Neural progenitor cell (in vitro differentiated cells): Measurements from ENCODE around the gene SUMO1. TPM values are rescaled to one million over a fixed set of nuclear protein-coding genes. Genes with fewer than 3 reads are reported as not detected.

ENCODE experiments used
- DNase-seq: peaks from one replicate; pipeline ENCODE4 v3.0.0-alpha.2; 2016; ENCODE audit warnings: low spot score
- H2AFZ ChIP-seq: fragments of 200-600 bp; sonication (generic); replicated peaks from 2 replicates; pipeline ENCODE4 v1.6.1; 2016; ENCODE audit warnings: antibody characterized with exemption
- H3F3A ChIP-seq: fragments of 200-600 bp; sonication (generic); 2 replicates; pipeline ENCODE4 v1.6.1; 2016; ENCODE audit warnings: antibody characterized with exemption, low read depth
- H3K27ac ChIP-seq: fragments of 200-600 bp; sonication (generic); 2 replicates; pipeline ENCODE4 v1.5.1; 2016; ENCODE audit warnings: mild to moderate bottlenecking
- H3K27me3 ChIP-seq: fragments of 200-600 bp; sonication (generic); 2 replicates; pipeline ENCODE4 v1.6.1; 2016; ENCODE audit warnings: mild to moderate bottlenecking, moderate library complexity
- H3K36me3 ChIP-seq: fragments of 200-600 bp; sonication (generic); 2 replicates; pipeline ENCODE4 v1.5.1; 2016
- H3K4me1 ChIP-seq: fragments of 200-600 bp; sonication (generic); 2 replicates; pipeline ENCODE4 v1.6.1; 2016; ENCODE audit warnings: mixed run types
- H3K4me2 ChIP-seq: fragments of 200-600 bp; sonication (generic); 2 replicates; pipeline ENCODE4 v1.6.1; 2016
- H3K4me3 ChIP-seq: fragments of 200-600 bp; sonication (generic); 2 replicates; pipeline ENCODE4 v1.5.1; 2016
- H3K79me2 ChIP-seq: fragments of 200-600 bp; sonication (generic); 2 replicates; pipeline ENCODE4 v1.6.1; 2016; ENCODE audit warnings: low read depth
- H3K9ac ChIP-seq: fragments of 200-600 bp; sonication (generic); 2 replicates; pipeline ENCODE4 v1.6.1; 2016
- H3K9me3 ChIP-seq: fragments of 200-600 bp; sonication (generic); 2 replicates; pipeline ENCODE4 v1.5.1; 2016; ENCODE audit warnings: low read depth
- H4K20me1 ChIP-seq: fragments of 200-600 bp; sonication (generic); 2 replicates; pipeline ENCODE4 v1.6.1; 2016; ENCODE audit warnings: low read depth
- H3K27ac Mint-ChIP-seq: 3 replicates; pipeline ENCODE4 v1.8.0; 2021; ENCODE audit warnings: mixed read lengths
- H3K27me3 Mint-ChIP-seq: 2 replicates; pipeline ENCODE4 v1.8.0; 2022; ENCODE audit warnings: low read depth, mild to moderate bottlenecking, inconsistent platforms, moderate library complexity, mixed read lengths; ENCODE audit not compliant: insufficient read depth
- H3K36me3 Mint-ChIP-seq: 3 replicates; pipeline ENCODE4 v1.8.0; 2021; ENCODE audit warnings: mixed read lengths
- H3K4me1 Mint-ChIP-seq: 3 replicates; pipeline ENCODE4 v1.8.0; 2021; ENCODE audit warnings: mixed read lengths
- H3K4me3 Mint-ChIP-seq: 3 replicates; pipeline ENCODE4 v1.8.0; 2021; ENCODE audit warnings: mild to moderate bottlenecking, moderate library complexity, mixed read lengths
- H3K9me3 Mint-ChIP-seq: 3 replicates; pipeline ENCODE4 v1.8.0; 2020; ENCODE audit warnings: mixed read lengths
- CTCF ChIP-seq: fragments of 200-600 bp; sonication (generic); IDR thresholded peaks from 2 replicates; pipeline ENCODE4 v1.5.1; 2017; ENCODE audit warnings: antibody characterized with exemption, mild to moderate bottlenecking
- EZH2 ChIP-seq: fragments of 200-600 bp; sonication (generic); IDR thresholded peaks from 2 replicates; pipeline ENCODE4 v1.6.1; 2017; ENCODE audit warnings: antibody characterized with exemption, mild to moderate bottlenecking, moderate library complexity
- EZH2phosphoT487 ChIP-seq: fragments of 200-600 bp; sonication (generic); IDR thresholded peaks from 2 replicates; pipeline ENCODE4 v1.6.1; 2017; ENCODE audit warnings: antibody characterized with exemption
- total RNA-seq: library from RNA; depleted of rRNA; stranded (reverse); fragments of >200 nt; gene quantifications from 2 replicates; pipeline ENCODE4 v1.2.3, GENCODE V29; 2015; ENCODE audit warnings: low replicate concordance

SUMO1 gene
- total RNA-seq = 217 and 409 TPM in 2 replicates

- TF ChIP-seq EZH2 (peak; percentile 9), CTCF (no peak)
- peaks cover 45% of the 10 kb centered on the region for H4K20me1 ChIP-seq
- peaks cover 15% of the 10 kb centered on the region for H3K4me1 Mint-ChIP-seq
- peaks cover 8% of the 10 kb centered on the region for H3K4me1 ChIP-seq
- peak within 1 kb of the TSS; percentile 94 for H3K27ac ChIP-seq
- H3K36me3 ChIP-seq = no peaks in the 10 kb centered on the region
- peaks cover 4% of the 10 kb centered on the region for H3K36me3 Mint-ChIP-seq
- H3K9me3 ChIP-seq = no peaks in the 10 kb centered on the region
- H3K9ac ChIP-seq = peak within 1 kb of the TSS; percentile 87
- peaks cover 26% of the 10 kb centered on the region for H3F3A ChIP-seq
- peak; percentile 95 for DNase-seq
- H3K79me2 ChIP-seq = peaks cover 49% of the 10 kb centered on the region
- peaks cover 6% of the 10 kb centered on the region for H3K27me3 Mint-ChIP-seq
- H3K9me3 Mint-ChIP-seq = peaks cover 6% of the 10 kb centered on the region
- peak within 1 kb of the TSS; percentile 84 for H2AFZ ChIP-seq
- H3K4me3 Mint-ChIP-seq = peak within 1 kb of the TSS; percentile 99
- H3K27me3 ChIP-seq = no peaks in the 10 kb centered on the region
- H3K4me2 ChIP-seq = peak within 1 kb of the TSS; percentile 93
- peak within 1 kb of the TSS; percentile 97 for H3K27ac Mint-ChIP-seq
- peak within 1 kb of the TSS; percentile 84 for H3K4me3 ChIP-seq
Measured at GRCh38 chr2:202238234-202239197, at the start of gene SUMO1. Gene SUMO1 (minus strand): TSS chr2:202238597. CDS start chr2:202238451, 146 bp downstream.

GRCh38 chr2:202286595-202286994, 48.2 kb upstream of the SUMO1 start:
- peaks cover 30% of the 10 kb centered on the region for H3K36me3 Mint-ChIP-seq
- H3K27ac ChIP-seq = no peak overlapping the region

GRCh38 chr2:202278944-202279343, 40.5 kb upstream of the SUMO1 start:
- H3K9me3 Mint-ChIP-seq = no peaks in the 10 kb centered on the region
- Histone ChIP-seq H3F3A (peaks cover 50% of the 10 kb centered on the region), H2AFZ (no peak overlapping the region), H3K4me3 (no peak overlapping the region), H3K9ac (no peak overlapping the region), H3K4me2 (no peak overlapping the region), H3K9me3 (no peaks in the 10 kb centered on the region), H3K36me3 (peaks cover 32% of the 10 kb centered on the region), H3K27me3 (no peaks in the 10 kb centered on the region), H3K79me2 (peaks cover 82% of the 10 kb centered on the region), H3K4me1 (no peaks in the 10 kb centered on the region), H3K27ac (no peak overlapping the region), H4K20me1 (peaks cover 62% of the 10 kb centered on the region)
- DNase-seq = peak; percentile 32
- H3K4me3 Mint-ChIP-seq = no peak overlapping the region
- TF ChIP-seq EZH2phosphoT487 (no peak), CTCF (peak; percentile 59), EZH2 (no peak)
- no peaks in the 10 kb centered on the region for H3K27me3 Mint-ChIP-seq
- no peak overlapping the region for H3K27ac Mint-ChIP-seq
- peaks cover 13% of the 10 kb centered on the region for H3K36me3 Mint-ChIP-seq
- H3K4me1 Mint-ChIP-seq = no peaks in the 10 kb centered on the region

More at GRCh38 chr2:202286595-202286994, 48.2 kb upstream of the SUMO1 start:
- no peaks in the 10 kb centered on the region for H3K4me1 ChIP-seq
- no peak overlapping the region for H3K9ac ChIP-seq
- H3K36me3 ChIP-seq = peaks cover 53% of the 10 kb centered on the region
- Mint-ChIP-seq H3K27me3 (peaks cover 2% of the 10 kb centered on the region), H3K27ac (no peak overlapping the region), H3K4me1 (no peaks in the 10 kb centered on the region), H3K4me3 (no peak overlapping the region), H3K9me3 (no peaks in the 10 kb centered on the region)
- DNase-seq = no peak
- H3F3A ChIP-seq = peaks cover 6% of the 10 kb centered on the region
- H3K4me3 ChIP-seq = no peak overlapping the region
- H4K20me1 ChIP-seq = no peaks in the 10 kb centered on the region
- TF ChIP-seq EZH2phosphoT487 = no peak
- TF ChIP-seq CTCF = no peak
- no peaks in the 10 kb centered on the region for H3K27me3 ChIP-seq
- H3K9me3 ChIP-seq = no peaks in the 10 kb centered on the region
- H3K79me2 ChIP-seq = peaks cover 23% of the 10 kb centered on the region
- H3K4me2 ChIP-seq = no peak overlapping the region
- H2AFZ ChIP-seq = no peak overlapping the region
